Measurements from ENCODE around the gene ALDH16A1. TPM values are rescaled to one million over a fixed set of nuclear protein-coding genes. Genes with fewer than 3 reads are reported as not detected.

ALDH16A1 gene
- total and polyA plus RNA-seq, 4 experiments from 2014 or later = 28.4 to 40.1 (median 32.1) TPM

GRCh38 chr19:49422407-49423070 lies 30.5 kb upstream of the ALDH16A1 start:
- intact Hi-C loops (cut with micrococcal nuclease) = no loop called here
- Mint-ChIP-seq H3K27ac (peak overlapping the region; percentile 12 to 89 (median 76)), H3K36me3 (no peaks in the 10 kb centered on the region), H3K9me3 (peaks cover 0 to 3% (median 0%) of the 10 kb centered on the region in 8 donors), H3K4me3 (peak overlapping the region; percentile 75 to 94 (median 85)), H3K4me1 (peaks cover 32 to 77% (median 53%) of the 10 kb centered on the region in 4 donors), H3K27me3 (peaks cover 69 to 75% of the 10 kb centered on the region in 2 donors)
- peaks cover 44% of the 10 kb centered on the region for H3K4me1 ChIP-seq (ENCODE audit: insufficient read depth, low read length)
- no peaks in the 10 kb centered on the region for H3K36me3 ChIP-seq (ENCODE audit: insufficient read depth, low read length)
- ChIA-PET CTCF (ENCODE audit: partially characterized antibody) (interaction anchor here (0.7 kb wide), 1 partner anchor 14 kb away, joined by 3 read pairs; no protein-coding TSS in a partner anchor), POLR2A (ENCODE audit: partially characterized antibody) (interaction anchor here (0.9 to 2.9 kb wide), 4 partner anchors 13 to 89 kb away, joined by 3 to 17 read pairs (median 5); no protein-coding TSS in a partner anchor)
- H3K4me3 ChIP-seq (ENCODE audit: low read length in 2 of 2) = peak overlapping the region; percentile 23 to 47
- no peaks in the 10 kb centered on the region for H3K9me3 ChIP-seq (ENCODE audit: control insufficient read depth in 1 of 2, low read length in 2 of 2)
- H3K27ac ChIP-seq (ENCODE audit: low read depth, low read length) = no peak overlapping the region
- DNase-seq = peak; percentile 48 to 56 (median 54)
- peaks cover 64% of the 10 kb centered on the region for H3K27me3 ChIP-seq (ENCODE audit: insufficient read depth, low read length)

DNA sequence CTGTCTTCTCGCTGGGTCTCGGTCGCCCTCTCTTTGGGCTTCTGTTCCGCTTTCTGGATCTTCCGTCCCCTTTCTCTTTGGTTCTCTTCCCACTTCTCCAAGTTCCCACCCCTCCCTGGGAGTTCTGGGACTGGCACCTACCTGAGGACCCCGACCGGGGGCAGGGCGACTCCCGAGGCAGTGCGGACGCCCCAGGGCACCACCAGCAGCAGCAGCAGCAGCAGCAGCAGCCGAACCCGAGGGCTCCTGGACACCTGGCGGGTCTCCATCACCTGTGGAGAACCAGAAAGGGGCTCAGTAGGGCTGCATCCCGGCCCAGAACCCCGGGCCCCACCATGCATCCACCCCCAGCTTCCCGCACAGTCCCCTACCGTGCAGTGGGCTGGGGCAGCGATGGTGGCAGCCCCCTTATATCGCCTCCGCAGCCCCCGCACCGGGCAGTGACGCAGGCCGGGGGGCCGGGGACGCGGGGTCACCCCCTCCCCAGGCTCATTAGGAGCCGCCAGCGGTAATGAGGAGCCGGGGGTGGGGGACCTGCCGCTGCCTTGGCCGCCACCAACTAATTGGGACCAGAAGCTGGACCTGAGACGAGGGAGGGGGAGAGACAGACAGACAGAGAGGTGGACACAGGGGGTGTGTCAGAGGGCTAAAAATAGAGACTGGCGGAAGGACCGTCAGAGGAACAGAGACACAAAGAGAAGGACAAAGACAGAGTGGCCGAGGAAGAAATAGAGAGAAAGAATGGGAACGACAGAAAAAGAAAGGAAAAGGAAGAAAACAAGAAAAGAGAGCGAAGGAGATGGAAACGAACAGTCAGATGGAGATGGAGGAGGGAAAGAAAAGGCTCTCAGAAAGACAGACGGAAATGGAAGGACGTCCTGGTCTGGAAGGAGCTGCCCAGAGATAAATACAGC lies 29.7 kb upstream of the ALDH16A1 start, which contains the start of gene PTH2:
Gene PTH2, minus strand, starts transcription at position 371 of the 914 bp plus-strand sequence. Its CDS starts 102 bp downstream, at position 269.
- DNase-seq = no peak
- POLR2A ChIA-PET (ENCODE audit: partially characterized antibody) = interaction anchor here (0.9 to 2.4 kb wide), 6 partner anchors 12 to 26 kb away, joined by 3 to 10 read pairs (median 3); no protein-coding TSS in a partner anchor
- H3K9me3 Mint-ChIP-seq = peaks cover 0 to 3% (median 0%) of the 10 kb centered on the region in 8 donors
- Histone ChIP-seq H3K27me3 (ENCODE audit: insufficient read depth, low read length) (peaks cover 71% of the 10 kb centered on the region), H3K4me3 (ENCODE audit: low read length in 2 of 2) (peak within 1 kb of the TSS; percentile 23 to 47), H3K4me1 (ENCODE audit: insufficient read depth, low read length) (peaks cover 52% of the 10 kb centered on the region), H3K27ac (ENCODE audit: low read depth, low read length) (no peak within 1 kb of the TSS), H3K9me3 (ENCODE audit: control insufficient read depth in 1 of 2, low read length in 2 of 2) (no peaks in the 10 kb centered on the region), H3K36me3 (ENCODE audit: insufficient read depth, low read length) (no peaks in the 10 kb centered on the region)
- intact Hi-C loops (cut with micrococcal nuclease) = no loop called here
- no peaks in the 10 kb centered on the region for H3K36me3 Mint-ChIP-seq
- H3K27ac Mint-ChIP-seq = peak within 1 kb of the TSS; percentile 48 to 89 (median 76)
- H3K4me1 Mint-ChIP-seq = peaks cover 35 to 84% (median 59%) of the 10 kb centered on the region in 4 donors
- H3K4me3 Mint-ChIP-seq = peak within 1 kb of the TSS; percentile 75 to 94 (median 85)
- H3K27me3 Mint-ChIP-seq = peaks cover 72 to 81% of the 10 kb centered on the region in 2 donors
- CTCF ChIA-PET (ENCODE audit: partially characterized antibody) = interaction anchor here (0.7 to 2.2 kb wide), 2 partner anchors 32 to 46 kb away, joined by 3 to 7 read pairs; no protein-coding TSS in a partner anchor

DNA sequence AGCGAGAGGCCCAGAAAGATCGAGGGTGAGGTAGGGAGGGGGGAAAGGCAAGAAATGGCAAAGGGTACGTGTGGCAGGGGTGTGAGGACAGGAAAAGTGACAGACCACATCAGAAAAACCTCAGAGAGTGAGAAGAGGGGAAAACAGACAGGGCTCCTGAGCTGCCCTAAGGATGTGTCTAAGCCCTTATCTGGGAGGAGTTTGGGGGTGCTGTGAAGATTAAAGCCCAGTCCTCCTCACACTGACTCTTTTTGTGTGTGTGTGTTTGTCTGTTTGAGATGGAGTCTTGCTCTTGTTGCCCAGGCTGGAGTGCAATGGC lies 29.1 kb upstream of the ALDH16A1 start:
- intact Hi-C loops (cut with micrococcal nuclease) = no loop called here
- POLR2A ChIA-PET (ENCODE audit: partially characterized antibody) = interaction anchor here (0.9 to 2.4 kb wide), 4 partner anchors 12 to 19 kb away, joined by 3 to 10 read pairs (median 3); no protein-coding TSS in a partner anchor

DNA sequence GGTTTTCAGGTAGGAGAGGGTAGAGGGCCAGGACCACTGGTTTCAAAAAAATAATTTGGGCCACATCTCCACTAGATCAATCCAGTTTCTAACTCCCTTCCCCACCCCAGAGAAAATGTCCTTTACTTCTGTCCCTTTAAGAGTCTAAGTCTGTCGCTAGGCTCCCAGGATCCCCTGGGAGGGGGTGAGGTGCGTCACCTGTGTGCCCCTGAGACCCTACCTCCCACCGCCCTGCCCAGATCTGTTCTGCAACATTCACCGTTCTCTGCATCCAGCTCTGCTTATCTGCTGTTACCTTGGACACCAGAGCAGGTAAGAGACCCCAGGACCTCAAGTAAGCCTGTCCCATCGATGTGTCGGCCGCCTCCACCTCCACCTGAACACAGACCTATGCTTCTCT lies 27.8 kb upstream of the ALDH16A1 start, which contains the start of gene GFY:
Gene GFY, plus strand, starts transcription at position 211 of the 400 bp plus-strand sequence. CDS start 1,043 bp downstream, outside the sequence.
- peak within 1 kb of the TSS in 3 of 7 donors; percentile 52 to 74 (median 62) for H3K27ac Mint-ChIP-seq
- no peaks in the 10 kb centered on the region for H3K36me3 ChIP-seq (ENCODE audit: insufficient read depth, low read length)
- POLR2A ChIA-PET (ENCODE audit: partially characterized antibody) = interaction anchor here (0.5 to 2.4 kb wide), 6 partner anchors 12 to 44 kb away, joined by 3 to 10 read pairs (median 4); no protein-coding TSS in a partner anchor
- H3K4me3 Mint-ChIP-seq = peak within 1 kb of the TSS in 5 of 8 donors; percentile 52 to 88 (median 77)
- peaks cover 39 to 91% (median 62%) of the 10 kb centered on the region in 4 donors for H3K4me1 Mint-ChIP-seq
- intact Hi-C loops (cut with micrococcal nuclease) = no loop called here
- no peaks in the 10 kb centered on the region for H3K9me3 ChIP-seq (ENCODE audit: control insufficient read depth in 1 of 2, low read length in 2 of 2)
- H3K27me3 ChIP-seq (ENCODE audit: insufficient read depth, low read length) = peaks cover 70% of the 10 kb centered on the region
- peak in 1 of 5 donors; percentile 6 for DNase-seq
- peaks cover 73 to 80% of the 10 kb centered on the region in 2 donors for H3K27me3 Mint-ChIP-seq
- CTCF ChIA-PET (ENCODE audit: partially characterized antibody) = interaction anchor here (1.0 to 2.2 kb wide), 3 partner anchors 16 to 34 kb away, joined by 3 to 7 read pairs (median 3); no protein-coding TSS in a partner anchor
- H3K27ac ChIP-seq (ENCODE audit: low read depth, low read length) = no peak within 1 kb of the TSS
- H3K4me1 ChIP-seq (ENCODE audit: insufficient read depth, low read length) = peaks cover 56% of the 10 kb centered on the region
- no peak within 1 kb of the TSS for H3K4me3 ChIP-seq (ENCODE audit: low read length in 2 of 2)
- H3K36me3 Mint-ChIP-seq = peaks cover 0 to 5% of the 10 kb centered on the region in 2 donors
- peaks cover 0 to 3% (median 0%) of the 10 kb centered on the region in 8 donors for H3K9me3 Mint-ChIP-seq

More for the DNA sequence above, 29.1 kb upstream of the ALDH16A1 start:
- no peak overlapping the region for H3K27ac ChIP-seq (ENCODE audit: low read depth, low read length)
- no peaks in the 10 kb centered on the region for H3K36me3 ChIP-seq (ENCODE audit: insufficient read depth, low read length)
- peak overlapping the region; percentile 8 to 19 for H3K4me3 ChIP-seq (ENCODE audit: low read length in 2 of 2)
- no peaks in the 10 kb centered on the region for H3K9me3 ChIP-seq (ENCODE audit: control insufficient read depth in 1 of 2, low read length in 2 of 2)
- peaks cover 77% of the 10 kb centered on the region for H3K27me3 ChIP-seq (ENCODE audit: insufficient read depth, low read length)
- H3K9me3 Mint-ChIP-seq = peaks cover 0 to 3% (median 0%) of the 10 kb centered on the region in 8 donors
- peak overlapping the region; percentile 26 to 88 (median 77) for H3K4me3 Mint-ChIP-seq
- CTCF ChIA-PET (ENCODE audit: partially characterized antibody) = interaction anchor here (0.7 to 2.2 kb wide), 2 partner anchors 32 to 46 kb away, joined by 3 to 7 read pairs; no protein-coding TSS in a partner anchor
- peaks cover 56% of the 10 kb centered on the region for H3K4me1 ChIP-seq (ENCODE audit: insufficient read depth, low read length)
- no peaks in the 10 kb centered on the region for H3K36me3 Mint-ChIP-seq
- peak overlapping the region in 5 of 7 donors; percentile 12 to 57 (median 52) for H3K27ac Mint-ChIP-seq
- DNase-seq = peak; percentile 38 to 58 (median 51)
- H3K27me3 Mint-ChIP-seq = peaks cover 71 to 81% of the 10 kb centered on the region in 2 donors
- peaks cover 39 to 91% (median 62%) of the 10 kb centered on the region in 4 donors for H3K4me1 Mint-ChIP-seq

- no peak overlapping the region for H3K27ac ChIP-seq (ENCODE audit: low read depth, low read length)
- Mint-ChIP-seq H3K36me3 (peaks cover 0 to 5% of the 10 kb centered on the region in 2 donors), H3K9me3 (peaks cover 0 to 3% (median 0%) of the 10 kb centered on the region in 8 donors), H3K27ac (peak overlapping the region in 2 of 7 donors; percentile 62 to 74), H3K4me1 (peaks cover 41 to 91% (median 63%) of the 10 kb centered on the region in 4 donors), H3K4me3 (peak overlapping the region in 4 of 8 donors; percentile 1 to 70 (median 39)), H3K27me3 (peaks cover 71 to 78% of the 10 kb centered on the region in 2 donors)
- no peaks in the 10 kb centered on the region for H3K36me3 ChIP-seq (ENCODE audit: insufficient read depth, low read length)
- DNase-seq = peak in 1 of 5 donors; percentile 31
- CTCF ChIA-PET (ENCODE audit: partially characterized antibody) = interaction anchor here (1.0 to 1.2 kb wide), 2 partner anchors 17 to 18 kb away, joined by 3 read pairs; no protein-coding TSS in a partner anchor
- peaks cover 51% of the 10 kb centered on the region for H3K4me1 ChIP-seq (ENCODE audit: insufficient read depth, low read length)
- peaks cover 70% of the 10 kb centered on the region for H3K27me3 ChIP-seq (ENCODE audit: insufficient read depth, low read length)
- H3K4me3 ChIP-seq (ENCODE audit: low read length in 2 of 2) = no peak overlapping the region
- POLR2A ChIA-PET (ENCODE audit: partially characterized antibody) = interaction anchor here (0.8 to 1.8 kb wide), 5 partner anchors 13 to 43 kb away, joined by 3 to 6 read pairs (median 4); no protein-coding TSS in a partner anchor
- intact Hi-C loops (cut with micrococcal nuclease) = no loop called here
- H3K9me3 ChIP-seq (ENCODE audit: control insufficient read depth in 1 of 2, low read length in 2 of 2) = no peaks in the 10 kb centered on the region
These were observed 27.0 kb upstream of the ALDH16A1 start for GRCh38 chr19:49425922-49426592.

GRCh38 chr19:49427339-49427738 lies 25.7 kb upstream of the ALDH16A1 start:
- peaks cover 70% of the 10 kb centered on the region for H3K27me3 ChIP-seq (ENCODE audit: insufficient read depth, low read length)
- H3K27ac ChIP-seq (ENCODE audit: low read depth, low read length) = no peak overlapping the region
- intact Hi-C loops (cut with micrococcal nuclease) = no loop called here
- Mint-ChIP-seq H3K9me3 (peaks cover 0 to 3% (median 0%) of the 10 kb centered on the region in 8 donors), H3K27ac (peak overlapping the region in 1 of 7 donors; percentile 46), H3K27me3 (peaks cover 68 to 77% of the 10 kb centered on the region in 2 donors), H3K4me1 (peaks cover 36 to 87% (median 59%) of the 10 kb centered on the region in 4 donors), H3K36me3 (peaks cover 0 to 5% of the 10 kb centered on the region in 2 donors), H3K4me3 (peak overlapping the region in 3 of 8 donors; percentile 2 to 52 (median 36))
- H3K4me3 ChIP-seq (ENCODE audit: low read length in 2 of 2) = no peak overlapping the region
- ChIA-PET POLR2A (ENCODE audit: partially characterized antibody) (interaction anchor here (0.8 to 1.8 kb wide), 4 partner anchors 17 to 35 kb away, joined by 3 to 6 read pairs (median 3); no protein-coding TSS in a partner anchor), CTCF (ENCODE audit: partially characterized antibody) (interaction anchor here (1.8 kb wide), 1 partner anchor 21 kb away, joined by 4 read pairs; no protein-coding TSS in a partner anchor)
- no peaks in the 10 kb centered on the region for H3K9me3 ChIP-seq (ENCODE audit: control insufficient read depth in 1 of 2, low read length in 2 of 2)
- H3K36me3 ChIP-seq (ENCODE audit: insufficient read depth, low read length) = no peaks in the 10 kb centered on the region
- peaks cover 43% of the 10 kb centered on the region for H3K4me1 ChIP-seq (ENCODE audit: insufficient read depth, low read length)
- DNase-seq = peak in 1 of 5 donors; percentile 13

Data from CD4-positive, alpha-beta memory T cell (primary cell).